C4-2B (cell line): ENCODE data around the gene NPEPL1.

Source experiments
- ZFX ChIP-seq: fragments of 450-650 bp; IDR thresholded peaks from 2 replicates; pipeline ENCODE4 v1.6.1; 2017
- TF ChIP-seq, protein P1 (sequence below): fragments of 450-650 bp; conservative IDR thresholded peaks from 2 replicates; pipeline ENCODE4 v1.5.1; 2017; ENCODE audit warnings: mild to moderate bottlenecking

DNA sequence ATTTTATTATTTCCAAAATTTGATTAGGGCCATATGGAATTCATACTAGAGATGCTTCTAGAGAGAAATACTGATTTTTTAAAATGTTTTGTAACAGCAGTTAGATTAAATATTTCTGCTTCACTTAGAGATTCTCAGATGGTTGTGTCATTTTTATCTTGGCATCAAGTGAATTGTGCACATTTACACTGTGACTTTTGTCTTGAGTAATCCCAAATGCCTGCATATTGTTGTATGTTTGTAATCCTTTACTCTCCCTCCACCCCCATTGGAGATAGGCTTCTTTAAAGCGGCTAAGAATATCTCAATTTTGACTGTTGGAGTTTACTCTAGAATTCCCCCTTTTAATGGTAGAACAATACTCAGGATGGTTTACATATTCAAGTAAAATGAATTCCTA, 22.5 kb upstream of the NPEPL1 start:
- TF ChIP-seq, protein P1, sequence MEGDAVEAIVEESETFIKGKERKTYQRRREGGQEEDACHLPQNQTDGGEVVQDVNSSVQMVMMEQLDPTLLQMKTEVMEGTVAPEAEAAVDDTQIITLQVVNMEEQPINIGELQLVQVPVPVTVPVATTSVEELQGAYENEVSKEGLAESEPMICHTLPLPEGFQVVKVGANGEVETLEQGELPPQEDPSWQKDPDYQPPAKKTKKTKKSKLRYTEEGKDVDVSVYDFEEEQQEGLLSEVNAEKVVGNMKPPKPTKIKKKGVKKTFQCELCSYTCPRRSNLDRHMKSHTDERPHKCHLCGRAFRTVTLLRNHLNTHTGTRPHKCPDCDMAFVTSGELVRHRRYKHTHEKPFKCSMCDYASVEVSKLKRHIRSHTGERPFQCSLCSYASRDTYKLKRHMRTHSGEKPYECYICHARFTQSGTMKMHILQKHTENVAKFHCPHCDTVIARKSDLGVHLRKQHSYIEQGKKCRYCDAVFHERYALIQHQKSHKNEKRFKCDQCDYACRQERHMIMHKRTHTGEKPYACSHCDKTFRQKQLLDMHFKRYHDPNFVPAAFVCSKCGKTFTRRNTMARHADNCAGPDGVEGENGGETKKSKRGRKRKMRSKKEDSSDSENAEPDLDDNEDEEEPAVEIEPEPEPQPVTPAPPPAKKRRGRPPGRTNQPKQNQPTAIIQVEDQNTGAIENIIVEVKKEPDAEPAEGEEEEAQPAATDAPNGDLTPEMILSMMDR = no peak
- no peak for TF ChIP-seq ZFX
